ENCODE results near the gene OR10H4. TPM values are rescaled to one million over a fixed set of nuclear protein-coding genes. Genes with fewer than 3 reads are reported as not detected.
"Not testable (repeated sequence)": the region's sequence is repeated elsewhere in the genome, so short reads cannot be mapped to it uniquely, and the experiment has no call there.

Gene OR10H4, protein sequence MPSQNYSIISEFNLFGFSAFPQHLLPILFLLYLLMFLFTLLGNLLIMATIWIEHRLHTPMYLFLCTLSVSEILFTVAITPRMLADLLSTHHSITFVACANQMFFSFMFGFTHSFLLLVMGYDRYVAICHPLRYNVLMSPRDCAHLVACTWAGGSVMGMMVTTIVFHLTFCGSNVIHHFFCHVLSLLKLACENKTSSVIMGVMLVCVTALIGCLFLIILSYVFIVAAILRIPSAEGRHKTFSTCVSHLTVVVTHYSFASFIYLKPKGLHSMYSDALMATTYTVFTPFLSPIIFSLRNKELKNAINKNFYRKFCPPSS
- total RNA-seq: not detected
- long read RNA-seq, donor 1: 0 reads
- long read RNA-seq, donor 2: 0 reads

DNA sequence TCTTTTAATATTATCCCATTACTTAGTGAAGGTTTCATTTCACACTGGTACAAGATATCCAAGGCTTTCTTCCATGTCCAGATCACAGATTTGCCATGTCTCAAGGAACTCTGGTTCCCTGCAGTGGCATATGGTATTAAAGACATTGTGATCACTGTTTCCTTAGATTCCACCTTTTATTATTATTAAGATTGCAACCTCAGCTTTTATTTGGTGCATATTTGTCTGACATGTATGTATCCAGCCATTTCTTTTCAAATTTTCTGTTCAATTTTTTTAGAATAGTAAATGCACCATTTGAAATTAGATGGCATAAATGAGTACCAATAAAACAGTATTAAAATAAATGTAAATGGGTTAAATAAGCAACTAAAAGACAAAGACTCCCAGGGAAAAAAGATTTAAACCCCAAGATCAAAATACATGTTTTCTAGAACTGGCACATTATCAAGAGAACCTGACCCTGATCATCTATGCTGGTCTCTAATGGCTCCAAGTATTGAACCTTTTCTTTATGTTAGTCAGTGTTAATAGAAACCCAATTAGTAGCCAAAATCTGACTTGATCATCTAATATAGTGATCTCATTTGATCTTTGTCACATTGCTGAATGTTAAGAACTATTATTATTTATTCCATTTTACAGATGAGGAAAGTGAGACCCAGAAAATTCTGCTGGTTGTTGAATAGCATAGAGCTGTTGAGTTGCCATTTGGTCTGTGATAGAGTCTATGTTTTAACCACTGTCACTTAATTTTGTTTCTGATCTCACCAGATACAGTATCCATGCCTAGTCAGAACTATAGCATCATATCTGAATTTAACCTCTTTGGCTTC lies at the start of gene OR10H4:
OR10H4 (plus strand) TSS at position 786 of the 836 bp plus-strand sequence; CDS start at position 786, 0 bp downstream.
- ATAC-seq (no peak), DNase-seq (no peak)
- intact Hi-C loops (cut with DNase I, micrococcal nuclease): no loop called here
- TF ChIP-seq, protein P1, sequence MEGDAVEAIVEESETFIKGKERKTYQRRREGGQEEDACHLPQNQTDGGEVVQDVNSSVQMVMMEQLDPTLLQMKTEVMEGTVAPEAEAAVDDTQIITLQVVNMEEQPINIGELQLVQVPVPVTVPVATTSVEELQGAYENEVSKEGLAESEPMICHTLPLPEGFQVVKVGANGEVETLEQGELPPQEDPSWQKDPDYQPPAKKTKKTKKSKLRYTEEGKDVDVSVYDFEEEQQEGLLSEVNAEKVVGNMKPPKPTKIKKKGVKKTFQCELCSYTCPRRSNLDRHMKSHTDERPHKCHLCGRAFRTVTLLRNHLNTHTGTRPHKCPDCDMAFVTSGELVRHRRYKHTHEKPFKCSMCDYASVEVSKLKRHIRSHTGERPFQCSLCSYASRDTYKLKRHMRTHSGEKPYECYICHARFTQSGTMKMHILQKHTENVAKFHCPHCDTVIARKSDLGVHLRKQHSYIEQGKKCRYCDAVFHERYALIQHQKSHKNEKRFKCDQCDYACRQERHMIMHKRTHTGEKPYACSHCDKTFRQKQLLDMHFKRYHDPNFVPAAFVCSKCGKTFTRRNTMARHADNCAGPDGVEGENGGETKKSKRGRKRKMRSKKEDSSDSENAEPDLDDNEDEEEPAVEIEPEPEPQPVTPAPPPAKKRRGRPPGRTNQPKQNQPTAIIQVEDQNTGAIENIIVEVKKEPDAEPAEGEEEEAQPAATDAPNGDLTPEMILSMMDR (IDR thresholded peaks at IDR 0.05): no peak
- Histone ChIP-seq H3K4me1 (ENCODE audit: low read depth) (no peaks in the 10 kb centered on the region), H3K4me3 (no peak within 1 kb of the TSS), H3K36me3 (ENCODE audit: low read depth) (no peaks in the 10 kb centered on the region), H3K9me3 (peaks cover 17% of the 10 kb centered on the region)

DNA sequence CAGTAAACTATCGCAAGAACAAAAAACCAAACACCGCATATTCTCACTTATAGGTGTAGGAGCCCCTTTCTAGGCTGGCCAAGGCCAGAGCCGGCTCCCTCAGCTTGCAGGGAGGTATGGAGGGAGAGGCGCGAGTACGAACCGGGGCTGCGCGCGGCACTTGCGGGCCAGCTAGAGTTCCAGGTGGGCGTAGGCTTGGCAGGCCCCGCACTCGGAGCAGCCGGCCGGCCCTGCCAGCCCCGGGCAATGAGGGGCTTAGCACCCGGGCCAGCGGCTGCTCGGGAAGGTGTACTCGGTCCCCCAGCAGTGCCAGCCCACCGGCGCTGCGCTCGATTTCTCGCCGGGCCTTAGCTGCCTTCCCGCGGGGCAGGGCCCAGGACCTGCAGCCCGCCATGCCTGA lies 49.2 kb upstream of the OR10H4 start:
- H3K4me1 ChIP-seq (ENCODE audit: low read depth); H3K36me3 ChIP-seq (ENCODE audit: low read depth); H3K4me3 ChIP-seq; H3K9me3 ChIP-seq; DNase-seq; ATAC-seq; intact Hi-C loops (cut with DNase I, micrococcal nuclease): not testable (repeated sequence)

DNA sequence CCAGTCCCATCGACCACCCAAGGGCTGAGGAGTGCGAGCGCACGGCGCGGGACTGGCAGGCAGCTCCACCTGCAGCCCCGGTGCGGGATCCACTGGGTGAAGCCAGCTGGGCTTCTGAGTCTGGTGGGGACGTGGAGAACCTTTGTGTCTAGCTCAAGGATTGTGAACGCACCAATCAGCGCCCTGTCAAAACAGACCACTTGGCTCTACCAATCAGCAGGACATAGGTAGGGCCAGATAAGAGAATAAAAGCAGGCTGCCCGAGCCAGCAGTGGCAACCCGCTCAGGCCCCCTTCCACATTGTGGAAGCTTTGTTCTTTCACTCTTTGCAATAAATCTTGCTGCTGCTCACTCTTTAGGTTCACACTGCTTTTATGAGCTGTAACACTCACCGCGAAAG lies 48.8 kb upstream of the OR10H4 start:
- DNase-seq; H3K36me3 ChIP-seq (ENCODE audit: low read depth); H3K4me3 ChIP-seq; ATAC-seq; H3K9me3 ChIP-seq; intact Hi-C loops (cut with DNase I, micrococcal nuclease); H3K4me1 ChIP-seq (ENCODE audit: low read depth): not testable (repeated sequence)

DNA sequence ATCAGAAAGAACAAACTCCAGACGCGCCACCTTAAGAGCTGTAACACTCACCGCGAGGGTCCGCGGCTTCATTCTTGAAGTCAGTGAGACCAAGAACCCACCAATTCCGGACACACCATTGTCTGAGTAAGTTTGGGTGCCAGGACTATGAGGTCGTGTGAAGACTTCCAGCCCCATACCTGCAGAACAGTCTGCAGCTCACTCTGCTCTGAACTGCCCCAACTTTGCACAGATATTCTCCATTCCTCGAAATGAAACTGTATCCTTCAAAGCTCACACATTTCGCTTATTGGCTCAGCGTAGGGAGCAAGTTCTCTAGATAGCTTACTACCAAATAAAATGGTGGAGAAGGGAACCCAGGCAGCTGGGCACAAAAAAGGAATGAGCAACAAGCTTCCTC lies 48.3 kb upstream of the OR10H4 start:
- Histone ChIP-seq H3K4me3 (no peak overlapping the region), H3K4me1 (ENCODE audit: low read depth) (no peaks in the 10 kb centered on the region), H3K36me3 (ENCODE audit: low read depth) (no peaks in the 10 kb centered on the region), H3K9me3 (no peaks in the 10 kb centered on the region)
- ATAC-seq (no peak), DNase-seq (no peak)
- TF ChIP-seq, protein P1 (IDR thresholded peaks at IDR 0.05): no peak
- intact Hi-C loops (cut with DNase I, micrococcal nuclease): no loop called here

- Histone ChIP-seq H3K4me3 (no peak overlapping the region), H3K4me1 (ENCODE audit: low read depth) (no peaks in the 10 kb centered on the region), H3K9me3 (no peaks in the 10 kb centered on the region), H3K36me3 (ENCODE audit: low read depth) (no peaks in the 10 kb centered on the region)
- intact Hi-C loops (cut with DNase I, micrococcal nuclease): no loop called here
- ATAC-seq (no peak), DNase-seq (no peak)
- TF ChIP-seq, protein P1 (IDR thresholded peaks at IDR 0.05): no peak
Measured at GRCh38 chr19:15902254-15902653, 46.6 kb upstream of the OR10H4 start.

DNA sequence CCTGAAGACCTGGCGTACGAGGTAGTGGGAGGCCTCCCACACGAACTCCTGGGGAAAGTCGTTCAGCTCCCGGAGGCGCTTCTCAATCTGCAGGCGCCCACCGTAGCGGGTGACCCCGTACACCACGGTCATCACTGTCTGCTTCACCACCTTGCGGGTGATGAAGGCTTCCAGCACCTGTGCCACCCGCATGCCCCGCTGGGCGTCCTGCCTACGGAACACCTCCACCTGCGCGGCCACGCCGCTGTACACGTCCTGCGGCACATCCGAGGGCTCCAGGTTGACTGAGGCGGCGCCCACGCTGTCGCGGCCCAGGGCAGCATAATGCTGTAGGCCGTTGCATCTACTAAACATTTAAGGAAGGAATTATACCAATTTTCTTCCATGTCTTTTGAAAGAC lies 45.9 kb upstream of the OR10H4 start:
- DNase-seq; H3K4me1 ChIP-seq (ENCODE audit: low read depth); H3K9me3 ChIP-seq; intact Hi-C loops (cut with DNase I, micrococcal nuclease); H3K36me3 ChIP-seq (ENCODE audit: low read depth); ATAC-seq; H3K4me3 ChIP-seq: not testable (repeated sequence)

- Histone ChIP-seq H3K4me1 (ENCODE audit: low read depth) (no peaks in the 10 kb centered on the region), H3K9me3 (no peaks in the 10 kb centered on the region), H3K36me3 (ENCODE audit: low read depth) (no peaks in the 10 kb centered on the region), H3K4me3 (no peak overlapping the region)
- DNase-seq: no peak
- TF ChIP-seq, protein P1 (IDR thresholded peaks at IDR 0.05): no peak
- intact Hi-C loops (cut with DNase I, micrococcal nuclease): no loop called here
- ATAC-seq: no peak
Measured at GRCh38 chr19:15905026-15905425, 43.8 kb upstream of the OR10H4 start.
